Neural cell (in vitro differentiated cells): ENCODE data around the gene DGLUCY.

ENCODE experiments used
- EP300 ChIP-seq: fragments of 450-650 bp; conservative IDR thresholded peaks from 2 replicates; pipeline ENCODE4 v1.6.1; 2014; ENCODE audit warnings: antibody characterized with exemption, mild to moderate bottlenecking, moderate library complexity; ENCODE audit not compliant: poor library complexity, severe bottlenecking
- EZH2 ChIP-seq: fragments of 200-600, 300-800 bp; shearing (Covaris generic), sonication (generic); IDR thresholded peaks from 2 replicates; pipeline ENCODE4 v1.6.1; 2014; ENCODE audit warnings: antibody characterized with exemption, low read length, borderline replicate concordance, mild to moderate bottlenecking; ENCODE audit not compliant: insufficient read depth, poor library complexity, severe bottlenecking
- POLR2AphosphoS5 ChIP-seq: IDR thresholded peaks from 2 replicates; pipeline ENCODE4 v1.6.1; 2012
- RAD21 ChIP-seq: fragments of 450-650 bp; conservative IDR thresholded peaks from 2 replicates; pipeline ENCODE4 v1.6.1; 2014; ENCODE audit warnings: antibody characterized with exemption, mild to moderate bottlenecking, moderate library complexity
- SMC3 ChIP-seq: fragments of 450-650 bp; conservative IDR thresholded peaks from 2 replicates; pipeline ENCODE4 v1.6.1; 2014; ENCODE audit warnings: antibody characterized with exemption, mild to moderate bottlenecking, moderate library complexity; ENCODE audit not compliant: poor library complexity
- TAF1 ChIP-seq: IDR thresholded peaks from 2 replicates; pipeline ENCODE4 v1.6.1; 2012; ENCODE audit warnings: low read depth
- TF ChIP-seq, protein P1 (sequence below): fragments of 450-650 bp; IDR thresholded peaks from 2 replicates; pipeline ENCODE4 v1.5.1; 2014; ENCODE audit warnings: antibody characterized with exemption, mild to moderate bottlenecking, moderate library complexity; ENCODE audit not compliant: poor library complexity, severe bottlenecking

DNA sequence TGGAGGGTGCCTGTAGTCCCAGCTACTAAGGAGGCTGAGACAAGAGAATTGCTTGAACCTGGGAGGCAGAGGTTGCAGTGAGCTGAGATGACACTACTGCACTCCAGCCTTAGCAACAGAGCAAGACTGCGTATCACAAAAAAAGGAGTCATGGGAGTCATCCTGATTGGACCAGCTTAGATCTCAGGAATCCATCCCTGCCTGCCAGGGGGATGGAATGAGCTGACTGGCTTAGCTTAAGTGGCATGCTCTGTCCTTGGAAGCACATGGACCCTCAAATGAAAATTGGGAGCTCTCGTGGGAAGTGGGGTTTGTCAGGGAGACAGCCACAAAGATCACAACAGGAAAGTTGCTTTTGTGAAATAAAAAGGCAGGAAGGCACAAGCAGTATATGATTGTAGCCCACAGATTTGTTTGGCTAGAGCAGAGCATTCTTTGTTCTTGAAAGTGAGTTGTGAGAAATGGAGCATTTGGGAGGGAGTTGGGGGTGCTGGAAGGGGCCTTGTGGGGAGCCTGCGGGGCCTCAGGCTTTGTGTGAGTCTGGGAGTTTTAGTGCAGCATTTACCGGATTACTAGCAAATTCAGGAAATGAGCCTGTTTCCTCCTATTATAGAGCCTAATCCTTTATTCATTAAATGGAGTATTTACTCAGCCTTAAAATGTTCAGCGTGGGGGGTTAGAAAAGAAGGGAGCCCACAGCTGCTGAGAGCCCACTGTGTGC, 30.7 kb downstream of the DGLUCY start:
- TF ChIP-seq, protein P1, sequence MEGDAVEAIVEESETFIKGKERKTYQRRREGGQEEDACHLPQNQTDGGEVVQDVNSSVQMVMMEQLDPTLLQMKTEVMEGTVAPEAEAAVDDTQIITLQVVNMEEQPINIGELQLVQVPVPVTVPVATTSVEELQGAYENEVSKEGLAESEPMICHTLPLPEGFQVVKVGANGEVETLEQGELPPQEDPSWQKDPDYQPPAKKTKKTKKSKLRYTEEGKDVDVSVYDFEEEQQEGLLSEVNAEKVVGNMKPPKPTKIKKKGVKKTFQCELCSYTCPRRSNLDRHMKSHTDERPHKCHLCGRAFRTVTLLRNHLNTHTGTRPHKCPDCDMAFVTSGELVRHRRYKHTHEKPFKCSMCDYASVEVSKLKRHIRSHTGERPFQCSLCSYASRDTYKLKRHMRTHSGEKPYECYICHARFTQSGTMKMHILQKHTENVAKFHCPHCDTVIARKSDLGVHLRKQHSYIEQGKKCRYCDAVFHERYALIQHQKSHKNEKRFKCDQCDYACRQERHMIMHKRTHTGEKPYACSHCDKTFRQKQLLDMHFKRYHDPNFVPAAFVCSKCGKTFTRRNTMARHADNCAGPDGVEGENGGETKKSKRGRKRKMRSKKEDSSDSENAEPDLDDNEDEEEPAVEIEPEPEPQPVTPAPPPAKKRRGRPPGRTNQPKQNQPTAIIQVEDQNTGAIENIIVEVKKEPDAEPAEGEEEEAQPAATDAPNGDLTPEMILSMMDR = no peak
- TF ChIP-seq RAD21 = no peak
- TF ChIP-seq SMC3 = no peak
- TF ChIP-seq EP300 = no peak
- no peak for TF ChIP-seq POLR2AphosphoS5
- no peak for TF ChIP-seq TAF1
- TF ChIP-seq EZH2 = no peak
